Endothelial cell of umbilical vein (primary cell): ENCODE data around the gene CTSC. TPM values are rescaled to one million over a fixed set of nuclear protein-coding genes. Genes with fewer than 3 reads are reported as not detected.

ENCODE experiments used
- BruUV-seq: library from RNA; stranded (reverse); fragments of 400-500 nt; replicated peaks from 2 replicates; lab custom pipeline; 2021; lab: Mats Ljungman, UMichigan
- CTCF ChIA-PET: fragments of 300-600, 350-600 bp; sonication (Branson Sonifier 250); formaldehyde crosslinking; loops from one replicate; lab custom pipeline; 2021; ENCODE audit warnings: antibody characterized with exemption, inconsistent platforms; lab: Charles Lee
- POLR2A ChIA-PET: fragments of 300-600, 350-600 bp; sonication (Branson Sonifier 250); formaldehyde crosslinking; loops from one replicate; lab custom pipeline; 2021; ENCODE audit warnings: antibody characterized with exemption, inconsistent platforms; lab: Charles Lee
- DNase-seq: peaks from one replicate; pipeline ENCODE4 v3.0.0-alpha.2; 2011; ENCODE audit warnings: low read depth, low spot score
- FAIRE-seq: peaks from 2 replicates; lab custom pipeline; 2011; peaks lifted over from hg19 to GRCh38; lab: Jason Lieb, UNC
- H2AFZ ChIP-seq: 2 replicates; pipeline ENCODE4 v1.6.0; 2012; ENCODE audit warnings: low read depth, low read length, control low read depth, inconsistent platforms
- H3K27ac ChIP-seq: 2 replicates; pipeline ENCODE4 v1.5.1; 2011; ENCODE audit warnings: low read depth, mild to moderate bottlenecking, control low read depth, low read length, moderate library complexity; ENCODE audit not compliant: insufficient read depth
- H3K27me3 ChIP-seq, 2 experiments: 2 replicates each; pipeline versions ENCODE4 v1.6.0 to v1.6.1; 2011; ENCODE audit warnings: low read length in 2 of 2, mixed read lengths in 1 of 2; ENCODE audit not compliant: control insufficient read depth in 2 of 2, insufficient read depth in 2 of 2
- H3K36me3 ChIP-seq, 2 experiments: 2 replicates in 1 of 2; 3 replicates in 1 of 2; pipeline ENCODE4 v1.5.1; 2011; ENCODE audit warnings: low read length in 2 of 2, mild to moderate bottlenecking in 1 of 2, moderate library complexity in 1 of 2; ENCODE audit not compliant: control insufficient read depth in 2 of 2, insufficient read depth in 2 of 2; ENCODE audit errors: extremely low read depth in 1 of 2
- H3K4me1 ChIP-seq: 3 replicates; pipeline ENCODE4 v1.5.1; 2011; ENCODE audit warnings: mild to moderate bottlenecking, low read length; ENCODE audit not compliant: control insufficient read depth, insufficient read depth; ENCODE audit errors: extremely low read depth
- H3K4me2 ChIP-seq: 2 replicates; pipeline ENCODE4 v1.6.1; 2011; ENCODE audit warnings: low read length, control low read depth, mixed read lengths; ENCODE audit not compliant: insufficient read depth
- H3K4me3 ChIP-seq, 3 experiments: fragments of 200-600 bp in 1 of 3; sonication (generic), shearing (Covaris generic) in 1 of 3; replicated peaks in 1 of 3; 2 replicates each; pipeline ENCODE4 v1.5.1; 2011 to 2016; ENCODE audit warnings: control low read depth in 3 of 3, low read length in 3 of 3, mild to moderate bottlenecking in 2 of 3, inconsistent platforms in 1 of 3, low read depth in 1 of 3, moderate library complexity in 1 of 3; ENCODE audit not compliant: insufficient read depth in 1 of 3
- H3K79me2 ChIP-seq: 2 replicates; pipeline ENCODE4 v1.6.0; 2012; ENCODE audit warnings: low read length, inconsistent platforms; ENCODE audit not compliant: control insufficient read depth, insufficient read depth
- H3K9ac ChIP-seq: replicated peaks from 2 replicates; pipeline ENCODE3; 2011; ENCODE audit warnings: low read length, control low read depth; ENCODE audit not compliant: insufficient read depth; ENCODE audit errors: extremely low read depth
- H3K9me1 ChIP-seq: replicated peaks from 3 replicates; pipeline ENCODE4 v1.6.0; 2011; ENCODE audit warnings: mild to moderate bottlenecking, low read length; ENCODE audit not compliant: control insufficient read depth, insufficient read depth; ENCODE audit errors: extremely low read depth
- H3K9me3 ChIP-seq: replicated peaks from 2 replicates; pipeline ENCODE4 v1.5.1; 2012; ENCODE audit warnings: low read length, inconsistent platforms; ENCODE audit not compliant: control insufficient read depth, insufficient read depth
- H4K20me1 ChIP-seq: replicated peaks from 2 replicates; pipeline ENCODE3; 2011; ENCODE audit warnings: mild to moderate bottlenecking, low read length; ENCODE audit not compliant: control insufficient read depth, insufficient read depth; ENCODE audit errors: extremely low read depth
- CTCF ChIP-seq, 2 donors: IDR thresholded peaks; 1 replicate in 1 of 2; 2 replicates in 1 of 2; pipeline ENCODE4 v1.5.1; 2011; ENCODE audit warnings: low read length in 2 of 2, mild to moderate bottlenecking in 2 of 2, moderate library complexity in 2 of 2, control low read depth in 1 of 2, inconsistent platforms in 1 of 2, low read depth in 1 of 2; ENCODE audit not compliant: insufficient read depth in 1 of 2; ENCODE audit errors: extremely low read depth in 1 of 2
- EZH2 ChIP-seq: IDR thresholded peaks from 2 replicates; pipeline ENCODE4 v1.6.1; 2012; ENCODE audit warnings: borderline replicate concordance, low read depth, mild to moderate bottlenecking, moderate library complexity, low read length, inconsistent platforms; ENCODE audit not compliant: severe bottlenecking
- FOS ChIP-seq: IDR thresholded peaks from 2 replicates; pipeline ENCODE4 v1.6.1; 2011; ENCODE audit warnings: mild to moderate bottlenecking, low read length, moderate library complexity, borderline replicate concordance; ENCODE audit not compliant: insufficient read depth
- GATA2 ChIP-seq: IDR thresholded peaks from 2 replicates; pipeline ENCODE4 v1.7.0; 2011; ENCODE audit warnings: low read depth, mild to moderate bottlenecking, moderate library complexity, mixed read lengths, low read length; ENCODE audit not compliant: insufficient read length, insufficient read depth
- JUN ChIP-seq: IDR thresholded peaks from 2 replicates; pipeline ENCODE4 v1.6.1; 2011; ENCODE audit warnings: borderline replicate concordance, low read depth; ENCODE audit not compliant: insufficient read length, insufficient read depth
- MAX ChIP-seq: IDR thresholded peaks from 2 replicates; pipeline ENCODE4 v1.6.1; 2011; ENCODE audit not compliant: insufficient read depth, insufficient read length
- MYC ChIP-seq: IDR thresholded peaks from one replicate; pipeline ENCODE4 v1.6.1; 2011; ENCODE audit warnings: mild to moderate bottlenecking, low read depth, low read length
- POLR2A ChIP-seq: IDR thresholded peaks from 2 replicates; pipeline ENCODE4 v1.6.1; 2012; ENCODE audit warnings: low read depth, mild to moderate bottlenecking, control low read depth, low read length
- POLR2AphosphoS5 ChIP-seq: IDR thresholded peaks from 2 replicates; pipeline ENCODE4 v1.6.1; 2012; ENCODE audit warnings: low read depth, mild to moderate bottlenecking, control low read depth, low read length, moderate library complexity; ENCODE audit not compliant: insufficient read depth
- dilution Hi-C: fragments of 300-500 bp; cut with MboI; formaldehyde crosslinking; loops from one replicate; pipeline ENCODE4 v1.15.0; 2019; ENCODE audit warnings: low sequenced_read_pairs; ENCODE audit not compliant: extremely low pct_ligation_motif_present
- intact Hi-C: fragments of 100-400 bp; cut with micrococcal nuclease; formaldehyde crosslinking; loops from one replicate; pipeline ENCODE4 v1.10.0; 2022
- polyA plus RNA-seq, 4 experiments: library from polyadenylated mRNA; depleted of rRNA in 3 of 4; stranded (reverse) in 3 of 4; unstranded in 1 of 4; fragments of >200 nt; gene quantifications; 2 replicates each; pipeline versions ENCODE4 v1.2.1 to v1.2.3, GENCODE V29; 2011 to 2012; ENCODE audit warnings: missing spikeins in 1 of 4
- total RNA-seq: library from RNA; stranded (reverse); gene quantifications from 2 replicates; pipeline ENCODE4 v1.2.3, GENCODE V29; 2021

CTSC gene
- total and polyA plus RNA-seq, 2 donors (not counting 3 experiments of a cell fraction or from before 2014, with no cell fraction given), result 130 to 186 TPM

DNA sequence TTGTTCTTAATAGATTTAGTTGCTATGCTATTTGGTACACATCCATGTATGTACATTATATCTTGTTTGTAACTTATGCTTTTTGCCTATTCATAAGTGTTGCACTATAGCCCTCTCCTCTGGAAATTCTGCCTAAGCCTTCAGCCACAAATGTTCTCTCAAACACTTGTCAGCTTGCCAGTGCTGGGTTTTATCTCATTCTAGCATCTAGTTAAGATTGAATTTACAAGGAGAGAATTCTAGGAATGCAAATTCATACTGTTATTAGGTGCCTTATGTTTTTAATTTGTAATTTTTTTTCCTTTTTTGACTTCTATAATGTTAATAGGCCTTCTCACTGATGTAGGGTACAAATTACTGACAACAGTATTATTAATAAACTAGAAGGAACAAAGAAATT, 14.6 kb upstream of the CTSC start:
- FAIRE-seq, result no peak
- POLR2A ChIA-PET, result no interaction called here
- Histone ChIP-seq H3K9me1 (no peaks in the 10 kb centered on the region), H3K27me3 (no peaks in the 10 kb centered on the region), H4K20me1 (no peaks in the 10 kb centered on the region), H3K79me2 (no peaks in the 10 kb centered on the region), H3K27ac (no peak overlapping the region), H3K36me3 (no peaks in the 10 kb centered on the region), H3K4me3 (no peak overlapping the region), H3K9me3 (no peaks in the 10 kb centered on the region), H3K4me1 (no peaks in the 10 kb centered on the region), H3K4me2 (no peak overlapping the region), H3K9ac (no peak overlapping the region), H2AFZ (no peak overlapping the region)
- dilution Hi-C loops, result no loop called here
- CTCF ChIA-PET, result no interaction called here
- TF ChIP-seq POLR2A, result no peak
- BruUV-seq, result no TSS peak
- intact Hi-C loops, result no loop called here
- peak; percentile 55 for DNase-seq

GRCh38 chr11:88348870-88349269, 11.3 kb upstream of the CTSC start:
- intact Hi-C loops, result no loop called here
- POLR2A ChIA-PET, result no interaction called here

More at GRCh38 chr11:88348870-88349269, 11.3 kb upstream of the CTSC start:
- FAIRE-seq (no peak), DNase-seq (no peak)
- Histone ChIP-seq H3K79me2 (no peaks in the 10 kb centered on the region), H3K9me3 (no peaks in the 10 kb centered on the region), H3K9ac (no peak overlapping the region), H3K27me3 (no peaks in the 10 kb centered on the region), H2AFZ (no peak overlapping the region), H3K36me3 (no peaks in the 10 kb centered on the region), H4K20me1 (no peaks in the 10 kb centered on the region), H3K4me2 (no peak overlapping the region), H3K27ac (no peak overlapping the region), H3K4me1 (no peaks in the 10 kb centered on the region), H3K9me1 (no peaks in the 10 kb centered on the region), H3K4me3 (no peak overlapping the region)
- TF ChIP-seq POLR2A, result no peak
- TF ChIP-seq JUN, result no peak
- no peak for TF ChIP-seq CTCF (IDR thresholded peaks at IDR 0.05; ENCODE audit: extremely low read depth in 1 of 2, insufficient read depth in 1 of 2, low read depth in 1 of 2, low read length in 2 of 2)
- no peak for TF ChIP-seq POLR2AphosphoS5
- TF ChIP-seq GATA2, result no peak
- no peak for TF ChIP-seq EZH2
- no peak for TF ChIP-seq MYC
- TF ChIP-seq MAX, result no peak
- no peak for TF ChIP-seq FOS
- dilution Hi-C loops, result no loop called here
- no TSS peak for BruUV-seq
- CTCF ChIA-PET, result interaction anchor here (1.7 kb wide), 1 partner anchor 136 kb away, joined by 4 read pairs; no protein-coding TSS in a partner anchor
